Measurements from ENCODE around the gene CELF1.

Gene CELF1

DNA sequence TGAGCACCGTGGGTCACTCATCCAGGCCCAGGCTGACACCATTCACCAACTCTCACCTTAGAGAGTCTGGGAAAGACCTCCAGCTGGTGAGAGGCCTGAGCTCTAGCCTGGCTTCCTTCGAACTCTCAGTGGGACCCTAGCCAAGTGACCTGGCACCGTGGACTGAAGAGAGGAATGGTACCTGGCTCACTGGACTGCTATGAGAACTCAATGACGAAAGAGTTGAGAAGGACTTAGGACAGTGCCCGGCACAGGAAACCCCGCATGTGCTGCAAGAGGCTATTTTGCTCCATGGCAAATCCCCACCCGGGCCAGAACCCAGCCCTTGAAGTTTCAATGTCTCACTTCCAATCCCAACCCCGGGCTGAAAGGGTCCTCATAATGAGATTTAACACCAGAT is 103.4 kb downstream of the CELF1 start:
- no peak overlapping the region for H3K27ac ChIP-seq
- H3K4me3 ChIP-seq, result no peak overlapping the region
- TF ChIP-seq, protein P1, sequence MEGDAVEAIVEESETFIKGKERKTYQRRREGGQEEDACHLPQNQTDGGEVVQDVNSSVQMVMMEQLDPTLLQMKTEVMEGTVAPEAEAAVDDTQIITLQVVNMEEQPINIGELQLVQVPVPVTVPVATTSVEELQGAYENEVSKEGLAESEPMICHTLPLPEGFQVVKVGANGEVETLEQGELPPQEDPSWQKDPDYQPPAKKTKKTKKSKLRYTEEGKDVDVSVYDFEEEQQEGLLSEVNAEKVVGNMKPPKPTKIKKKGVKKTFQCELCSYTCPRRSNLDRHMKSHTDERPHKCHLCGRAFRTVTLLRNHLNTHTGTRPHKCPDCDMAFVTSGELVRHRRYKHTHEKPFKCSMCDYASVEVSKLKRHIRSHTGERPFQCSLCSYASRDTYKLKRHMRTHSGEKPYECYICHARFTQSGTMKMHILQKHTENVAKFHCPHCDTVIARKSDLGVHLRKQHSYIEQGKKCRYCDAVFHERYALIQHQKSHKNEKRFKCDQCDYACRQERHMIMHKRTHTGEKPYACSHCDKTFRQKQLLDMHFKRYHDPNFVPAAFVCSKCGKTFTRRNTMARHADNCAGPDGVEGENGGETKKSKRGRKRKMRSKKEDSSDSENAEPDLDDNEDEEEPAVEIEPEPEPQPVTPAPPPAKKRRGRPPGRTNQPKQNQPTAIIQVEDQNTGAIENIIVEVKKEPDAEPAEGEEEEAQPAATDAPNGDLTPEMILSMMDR (IDR thresholded peaks at IDR 0.05), result no peak
- no peak for DNase-seq (ENCODE audit: low spot score)

DNA sequence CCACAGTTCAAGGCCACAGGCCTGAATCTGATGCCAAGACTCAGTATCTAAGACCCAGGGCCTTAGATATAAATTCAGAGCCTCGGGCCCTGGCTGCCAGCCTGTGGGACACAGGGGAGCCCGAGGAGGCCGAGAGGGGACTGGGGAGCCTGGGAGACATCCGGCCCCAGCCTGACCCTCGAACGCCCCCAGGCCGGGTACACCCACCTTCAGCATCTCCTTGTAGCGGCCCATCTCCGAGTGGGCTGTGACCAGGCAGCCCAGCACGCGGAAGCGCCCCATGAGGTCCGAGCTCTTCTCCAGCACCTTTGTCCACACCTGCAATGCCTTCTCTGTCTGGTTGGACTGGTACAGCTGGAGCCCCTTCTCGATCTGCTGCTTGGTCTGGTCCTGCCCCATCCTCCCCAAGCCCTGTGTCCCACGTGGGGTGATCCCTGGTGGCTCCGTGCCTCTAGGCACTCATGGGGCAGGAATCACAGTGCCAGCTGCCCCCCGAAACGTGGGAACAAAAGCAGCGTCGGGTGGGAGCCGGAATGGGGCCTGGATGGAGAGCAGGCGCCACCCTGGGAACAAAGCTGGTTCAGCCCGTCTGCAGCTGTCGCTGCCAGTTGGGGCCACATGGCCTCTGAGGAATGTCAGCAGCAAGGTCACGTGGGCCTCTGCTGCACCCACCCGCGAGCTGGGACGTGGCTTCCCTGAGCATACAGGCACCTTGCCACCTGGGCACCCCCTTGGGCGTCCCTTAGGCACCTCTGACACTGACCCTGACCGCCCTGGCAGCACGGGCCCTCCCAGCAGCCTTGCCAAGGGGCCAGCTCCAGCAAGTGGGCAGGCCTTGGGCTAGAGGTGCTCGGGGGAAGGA is 104.1 kb downstream of the CELF1 start, which contains the start of gene RAPSN:
Gene RAPSN (minus strand): TSS at position 571 of the 862 bp plus-strand sequence. CDS start 172 bp downstream, at position 399.
- no peak for DNase-seq (ENCODE audit: low spot score)
- no peak within 1 kb of the TSS for H3K27ac ChIP-seq
- TF ChIP-seq, protein P1 (IDR thresholded peaks at IDR 0.05), result no peak
- H3K4me3 ChIP-seq, result no peak within 1 kb of the TSS

DNA sequence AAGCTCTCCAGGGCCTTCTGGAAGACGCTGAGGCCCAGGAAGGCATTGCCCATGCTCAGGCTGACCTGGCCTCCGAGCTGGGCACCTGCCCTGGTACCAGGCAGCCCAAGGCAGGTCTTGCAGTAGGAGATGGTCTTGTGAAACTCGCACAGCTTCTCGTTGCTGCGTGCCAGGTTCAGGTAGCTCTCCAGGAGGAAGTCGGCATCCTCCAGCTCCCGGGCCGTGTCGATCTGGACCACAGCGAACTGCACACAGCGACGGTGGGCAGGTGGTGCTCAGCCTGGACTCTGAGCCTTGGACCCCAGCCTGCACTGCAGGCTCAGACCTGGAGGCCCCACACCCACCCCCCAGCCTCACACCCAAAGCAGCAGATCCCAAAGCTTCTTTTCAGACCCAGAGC is 105.0 kb downstream of the CELF1 start:
- Histone ChIP-seq H3K4me3 (no peak overlapping the region), H3K27ac (no peak overlapping the region)
- TF ChIP-seq, protein P1 (IDR thresholded peaks at IDR 0.05), result no peak
- no peak for DNase-seq (ENCODE audit: low spot score)

DNA sequence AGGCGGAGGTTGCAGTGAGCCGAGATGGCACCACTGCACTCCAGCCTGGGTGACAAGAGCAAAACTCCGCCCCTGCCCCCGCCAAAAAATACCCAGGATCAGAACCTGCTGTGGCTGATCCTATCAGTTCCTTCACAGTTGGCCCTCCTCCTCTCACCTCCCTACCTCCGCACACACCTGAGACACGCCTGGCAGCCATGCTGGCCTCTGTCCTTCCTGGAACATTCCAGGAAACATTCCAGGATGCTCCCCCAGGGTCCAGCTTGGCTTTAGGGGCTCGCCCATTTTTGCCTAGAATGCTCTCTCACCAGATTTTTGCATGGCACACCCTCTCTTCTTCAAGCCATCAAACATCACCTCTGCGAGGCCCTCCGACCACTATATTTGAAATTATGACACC is 106.1 kb downstream of the CELF1 start:
- no peak overlapping the region for H3K4me3 ChIP-seq
- DNase-seq (ENCODE audit: low spot score), result no peak
- no peak overlapping the region for H3K27ac ChIP-seq
- TF ChIP-seq, protein P1 (IDR thresholded peaks at IDR 0.05), result no peak

DNA sequence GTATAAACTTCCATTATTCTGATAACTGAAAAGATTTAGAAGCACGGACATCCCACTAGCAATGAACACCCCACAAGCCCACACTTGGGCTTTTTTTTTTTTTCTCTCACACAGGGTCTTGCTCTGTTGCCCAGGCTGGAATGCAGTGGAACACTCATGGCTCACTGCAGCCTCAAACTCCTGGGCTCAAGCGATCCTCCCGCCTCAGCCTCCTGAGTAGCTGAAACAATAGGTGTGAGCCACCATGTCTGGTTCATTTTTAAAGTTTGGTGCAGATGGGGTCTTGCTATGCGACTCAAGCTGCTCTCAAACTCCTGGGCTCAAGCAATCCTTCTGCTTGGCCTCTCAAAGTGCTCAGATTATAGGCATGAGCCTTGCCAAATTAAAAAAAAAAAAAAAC is 107.1 kb downstream of the CELF1 start:
- no peak overlapping the region for H3K27ac ChIP-seq
- H3K4me3 ChIP-seq, result no peak overlapping the region
- no peak for DNase-seq (ENCODE audit: low spot score)
- TF ChIP-seq, protein P1 (IDR thresholded peaks at IDR 0.05), result no peak

DNA sequence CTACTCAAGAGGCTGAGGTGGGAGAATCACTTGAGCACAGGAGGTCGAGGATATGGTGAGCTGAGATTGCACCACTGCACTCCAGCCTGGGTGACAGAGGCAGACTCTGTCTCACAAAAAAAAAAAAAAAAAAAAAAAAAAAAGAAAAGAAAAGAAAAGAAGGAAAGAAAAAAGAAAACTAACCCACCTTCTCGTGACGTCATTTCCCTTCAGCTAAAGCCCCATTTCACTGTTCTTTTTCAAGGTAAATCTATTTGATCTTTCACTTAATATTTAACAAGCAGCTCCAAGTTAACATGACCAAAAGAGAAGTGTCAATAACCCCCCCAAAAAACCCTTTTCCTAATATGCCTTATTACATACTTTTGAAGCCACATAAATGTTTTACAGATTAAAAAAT is 109.1 kb downstream of the CELF1 start:
- no peak overlapping the region for H3K4me3 ChIP-seq
- TF ChIP-seq, protein P1 (IDR thresholded peaks at IDR 0.05), result no peak
- no peak overlapping the region for H3K27ac ChIP-seq
- DNase-seq (ENCODE audit: low spot score), result no peak
